Stomach (tissue), 9 donors: ENCODE results near the gene KIAA2012. TPM values are rescaled to one million over a fixed set of nuclear protein-coding genes. Genes with fewer than 3 reads are reported as not detected.

Experiments
- DNase-seq, 2 donors: peaks; one replicate each; pipeline versions ENCODE4 v3.0.0 to v3.0.0-alpha.2; 2013 to 2019
- H3K27ac ChIP-seq, 5 donors: fragments of 200-600 bp in 4 of 5; sonication (generic) in 4 of 5; one replicate each; pipeline ENCODE4 v1.5.1; 2013 to 2019; ENCODE audit warnings: mild to moderate bottlenecking in 1 of 5, moderate library complexity in 1 of 5
- H3K27me3 ChIP-seq, 3 donors: fragments of 200-600 bp; sonication (generic); one replicate each; pipeline ENCODE4 v1.5.1; 2017 to 2019; ENCODE audit warnings: mixed run types in 1 of 3
- H3K36me3 ChIP-seq, 4 donors: fragments of 200-600 bp; sonication (generic); 1 replicate in 3 of 4; 2 replicates in 1 of 4; pipeline ENCODE4 v1.5.1; 2016 to 2019
- H3K4me1 ChIP-seq, 4 donors: fragments of 200-600 bp; sonication (generic); one replicate each; pipeline ENCODE4 v1.5.1; 2016 to 2019
- H3K4me3 ChIP-seq, 4 donors: fragments of 200-600 bp; sonication (generic) in 3 of 4; one replicate each; pipeline ENCODE4 v1.5.1; 2016 to 2019; ENCODE audit warnings: mild to moderate bottlenecking in 1 of 4
- H3K9me3 ChIP-seq, 4 donors: fragments of 200-600 bp; sonication (generic); one replicate each; pipeline ENCODE4 v1.5.1; 2016 to 2019
- CTCF ChIP-seq, 7 experiments: fragments of 450-650 bp in 4 of 7; fragments of 200-600 bp in 3 of 7; sonication (generic) in 3 of 7; IDR thresholded peaks; one replicate each; pipeline ENCODE4 v1.5.1; 2016 to 2019; ENCODE audit warnings: antibody characterized with exemption in 7 of 7, control low read depth in 2 of 7, mild to moderate bottlenecking in 1 of 7
- EP300 ChIP-seq: sonication (generic); formaldehyde crosslinking; IDR thresholded peaks from one replicate; pipeline ENCODE4 v1.6.1; 2017; ENCODE audit warnings: antibody characterized with exemption
- POLR2A ChIP-seq, 4 donors: fragments of 450-650 bp; IDR thresholded peaks; one replicate each; pipeline ENCODE4 v1.6.1; 2016; ENCODE audit warnings: antibody characterized with exemption in 4 of 4, control low read depth in 2 of 4, mild to moderate bottlenecking in 1 of 4, moderate library complexity in 1 of 4
- POLR2AphosphoS5 ChIP-seq, 3 donors: sonication (generic); formaldehyde crosslinking; IDR thresholded peaks; one replicate each; pipeline ENCODE4 v1.6.1; 2016; ENCODE audit warnings: antibody characterized with exemption in 3 of 3
- WGBS, 5 donors: extraction: QIAGEN DNeasy Blood & Tissue Kit in 3 of 5; methylation state at CpG; one replicate each; pipeline versions ENCODE4 v1.1.5 to v1.1.7; 2013 to 2018; 5-methylcytosine and 5-hydroxymethylcytosine counted together
- intact Hi-C: fragments of 100-400 bp; cut with DNase I; formaldehyde crosslinking; loops from one replicate; pipeline ENCODE4 v1.15.1; 2023; ENCODE audit warnings: low total_unique reads
- polyA plus RNA-seq, 3 donors: library from polyadenylated mRNA; stranded (reverse); fragments of 200-250 nt; gene quantifications; one replicate each; pipeline ENCODE4 v1.2.3, GENCODE V29; 2013
- total RNA-seq, 5 donors: library from RNA; depleted of rRNA; stranded (reverse); fragments of >200 nt; gene quantifications; one replicate each; pipeline versions ENCODE4 v1.1.0 to v1.2.3, GENCODE V29; 2014 to 2016
- donor health status: healthy with polysubstance abuse.
- donor health status: Bipolar disorder and iron deficiency.
- donor health status: healthy.

Gene KIAA2012
- total and polyA plus RNA-seq, 8 donors, result 0.03 to 0.18 TPM; not detected in 6

- no peaks in the 10 kb centered on the region for H3K27me3 ChIP-seq
- H3K4me1 ChIP-seq, result no peaks in the 10 kb centered on the region
- no peak for TF ChIP-seq POLR2A (IDR thresholded peaks at IDR 0.05)
- TF ChIP-seq CTCF (IDR thresholded peaks at IDR 0.05), result no peak
- TF ChIP-seq POLR2AphosphoS5 (IDR thresholded peaks at IDR 0.05), result no peak
- no peak for TF ChIP-seq EP300
- no peak for DNase-seq
- 80 to 86% (median 86%) methylated on average over 6 of the region's 6 CpGs for WGBS, 5 donors
- intact Hi-C loops, result no loop called here
- no peak overlapping the region for H3K4me3 ChIP-seq
- H3K9me3 ChIP-seq, result no peaks in the 10 kb centered on the region
- no peak overlapping the region for H3K27ac ChIP-seq
- H3K36me3 ChIP-seq, result no peaks in the 10 kb centered on the region
Observed at GRCh38 chr2:202185156-202185555, 112.1 kb downstream of the KIAA2012 start.

GRCh38 chr2:202186641-202187202 is 113.7 kb downstream of the KIAA2012 start:
- Histone ChIP-seq H3K27me3 (no peaks in the 10 kb centered on the region), H3K36me3 (no peaks in the 10 kb centered on the region), H3K4me1 (no peaks in the 10 kb centered on the region), H3K9me3 (no peaks in the 10 kb centered on the region), H3K27ac (no peak overlapping the region), H3K4me3 (no peak overlapping the region)
- TF ChIP-seq EP300, result no peak
- DNase-seq, result no peak
- WGBS, 5 donors, result 74 to 85% (median 77%) methylated on average over 4 of the region's 4 CpGs
- intact Hi-C loops, result no loop called here

GRCh38 chr2:202187570-202187969 is 114.5 kb downstream of the KIAA2012 start:
- TF ChIP-seq EP300 (no peak), POLR2A (IDR thresholded peaks at IDR 0.05) (no peak), CTCF (IDR thresholded peaks at IDR 0.05) (no peak), POLR2AphosphoS5 (IDR thresholded peaks at IDR 0.05) (no peak)
- H3K27me3 ChIP-seq, result no peaks in the 10 kb centered on the region
- DNase-seq, result no peak
- no peaks in the 10 kb centered on the region for H3K4me1 ChIP-seq
- no peak overlapping the region for H3K27ac ChIP-seq
- H3K9me3 ChIP-seq, result no peaks in the 10 kb centered on the region
- H3K4me3 ChIP-seq, result no peak overlapping the region
- intact Hi-C loops, result no loop called here
- WGBS, 5 donors, result 45 to 64% (median 60%) methylated on average over 1 of the region's 1 CpG
- no peaks in the 10 kb centered on the region for H3K36me3 ChIP-seq

GRCh38 chr2:202193305-202193704 is 120.2 kb downstream of the KIAA2012 start:
- H3K27me3 ChIP-seq, result no peaks in the 10 kb centered on the region
- TF ChIP-seq POLR2A (IDR thresholded peaks at IDR 0.05) (no peak), EP300 (no peak), CTCF (IDR thresholded peaks at IDR 0.05) (no peak), POLR2AphosphoS5 (IDR thresholded peaks at IDR 0.05) (no peak)
- H3K27ac ChIP-seq, result no peak overlapping the region
- no peaks in the 10 kb centered on the region for H3K4me1 ChIP-seq
- intact Hi-C loops, result no loop called here
- no peaks in the 10 kb centered on the region for H3K36me3 ChIP-seq
- WGBS, 5 donors, result 82 to 92% (median 88%) methylated on average over 5 of the region's 5 CpGs
- no peak overlapping the region for H3K4me3 ChIP-seq
- H3K9me3 ChIP-seq, result no peaks in the 10 kb centered on the region
- no peak for DNase-seq

GRCh38 chr2:202193881-202194353 is 120.9 kb downstream of the KIAA2012 start:
- WGBS, 5 donors, result 74 to 87% (median 84%) methylated on average over 7 of the region's 7 CpGs
- intact Hi-C loops, result no loop called here
- H3K27ac ChIP-seq, result no peak overlapping the region

More at GRCh38 chr2:202193881-202194353, 120.9 kb downstream of the KIAA2012 start:
- H3K4me1 ChIP-seq, result no peaks in the 10 kb centered on the region
- H3K36me3 ChIP-seq, result no peaks in the 10 kb centered on the region
- no peaks in the 10 kb centered on the region for H3K9me3 ChIP-seq
- TF ChIP-seq EP300 (no peak), POLR2AphosphoS5 (IDR thresholded peaks at IDR 0.05) (no peak), CTCF (IDR thresholded peaks at IDR 0.05) (no peak), POLR2A (IDR thresholded peaks at IDR 0.05) (no peak)
- no peak for DNase-seq
- no peak overlapping the region for H3K4me3 ChIP-seq
- no peaks in the 10 kb centered on the region for H3K27me3 ChIP-seq
